Tibial artery (tissue), 4 donors: Measurements from ENCODE around the gene HID1.
A peak's percentile ranks its signal among the peaks of the same experiment; 100 is the strongest.

Experiments used
- DNase-seq, 2 donors: peaks; one replicate each; pipeline ENCODE4 v3.0.0-alpha.2; 2019
- H3K27ac ChIP-seq, 2 donors: fragments of 200-600 bp; sonication (generic) in 1 of 2; 1 replicate in 1 of 2; 2 replicates in 1 of 2; pipeline ENCODE4 v1.5.1; 2018 to 2019; ENCODE audit warnings: mild to moderate bottlenecking in 1 of 2
- H3K27me3 ChIP-seq, 2 donors: fragments of 200-600 bp; sonication (generic) in 1 of 2; one replicate each; pipeline versions ENCODE4 v1.5.1 to v1.6.0; 2016 to 2019
- H3K36me3 ChIP-seq, 3 donors: fragments of 200-600 bp; sonication (generic) in 2 of 3; one replicate each; pipeline ENCODE4 v1.5.1; 2016 to 2019; ENCODE audit warnings: mild to moderate bottlenecking in 2 of 3
- H3K4me1 ChIP-seq, 4 donors: fragments of 200-600 bp; sonication (generic) in 2 of 4; 1 replicate in 3 of 4; 2 replicates in 1 of 4; pipeline ENCODE4 v1.5.1; 2016 to 2019
- H3K4me3 ChIP-seq, 2 donors: fragments of 200-600 bp; sonication (generic) in 1 of 2; 1 replicate in 1 of 2; 2 replicates in 1 of 2; pipeline ENCODE4 v1.5.1; 2018 to 2019; ENCODE audit warnings: mild to moderate bottlenecking in 2 of 2
- H3K9me3 ChIP-seq, 3 donors: fragments of 200-600 bp; sonication (generic) in 1 of 3; one replicate each; pipeline ENCODE4 v1.5.1; 2016 to 2019
- CTCF ChIP-seq, 2 experiments: fragments of 200-600 bp in 1 of 2; fragments of 450-650 bp in 1 of 2; IDR thresholded peaks; one replicate each; pipeline ENCODE4 v1.5.1; 2017 to 2019; ENCODE audit warnings: antibody characterized with exemption in 2 of 2, mild to moderate bottlenecking in 1 of 2, moderate library complexity in 1 of 2
- intact Hi-C: fragments of 100-400 bp; cut with DNase I; formaldehyde crosslinking; loops from one replicate; pipeline ENCODE4 v1.15.0; 2023; ENCODE audit warnings: low total_unique reads

Gene HID1

GRCh38 chr17:74964246-74964761 is 8.3 kb downstream of the HID1 start:
- no peak overlapping the region for H3K4me3 ChIP-seq
- H3K9me3 ChIP-seq, result no peaks in the 10 kb centered on the region
- H3K36me3 ChIP-seq, result no peaks in the 10 kb centered on the region
- H3K4me1 ChIP-seq, result peaks cover 0 to 15% (median 0%) of the 10 kb centered on the region in 4 donors
- H3K27me3 ChIP-seq, result peaks cover 0 to 26% of the 10 kb centered on the region in 2 donors
- intact Hi-C loops, result loop anchor here (5.0 to 10.0 kb wide), 2 partner anchors 48 to 240 kb away; partner anchors contain the start of genes MRPL58 and NUP85
- no peak for TF ChIP-seq CTCF (IDR thresholded peaks at IDR 0.05)
- no peak overlapping the region for H3K27ac ChIP-seq
- DNase-seq, result no peak

- no peak for TF ChIP-seq CTCF (IDR thresholded peaks at IDR 0.05)
- no peak for DNase-seq
- H3K36me3 ChIP-seq, result no peaks in the 10 kb centered on the region
- peaks cover 0 to 13% (median 0%) of the 10 kb centered on the region in 4 donors for H3K4me1 ChIP-seq
- no peaks in the 10 kb centered on the region for H3K9me3 ChIP-seq
- intact Hi-C loops, result loop anchor here (5.0 to 10.0 kb wide), 2 partner anchors 49 to 241 kb away; partner anchors contain the start of genes MRPL58 and NUP85
- H3K27ac ChIP-seq, result no peak overlapping the region
- no peak overlapping the region for H3K4me3 ChIP-seq
- H3K27me3 ChIP-seq, result peaks cover 0 to 21% of the 10 kb centered on the region in 2 donors
These were observed 8.9 kb downstream of the HID1 start for GRCh38 chr17:74963656-74964055.

GRCh38 chr17:74962622-74963394 is 9.8 kb downstream of the HID1 start:
- no peaks in the 10 kb centered on the region for H3K36me3 ChIP-seq
- peaks cover 0 to 28% of the 10 kb centered on the region in 2 donors for H3K27me3 ChIP-seq
- H3K27ac ChIP-seq, result no peak overlapping the region
- H3K4me1 ChIP-seq, result peaks cover 0 to 7% (median 0%) of the 10 kb centered on the region in 4 donors
- no peak overlapping the region for H3K4me3 ChIP-seq
- intact Hi-C loops, result loop anchor here (5.0 to 10.0 kb wide), 2 partner anchors 49 to 242 kb away; partner anchors contain the start of genes MRPL58 and NUP85
- H3K9me3 ChIP-seq, result no peaks in the 10 kb centered on the region
- no peak for DNase-seq
- TF ChIP-seq CTCF (IDR thresholded peaks at IDR 0.05), result no peak

- Histone ChIP-seq H3K36me3 (no peaks in the 10 kb centered on the region), H3K4me3 (no peak overlapping the region), H3K27ac (no peak overlapping the region), H3K9me3 (no peaks in the 10 kb centered on the region), H3K27me3 (peaks cover 0 to 28% of the 10 kb centered on the region in 2 donors), H3K4me1 (peaks cover 0 to 7% (median 0%) of the 10 kb centered on the region in 4 donors)
- peak; percentile 84 to 91 for DNase-seq
- intact Hi-C loops, result loop anchor here (5.0 to 10.0 kb wide), 2 partner anchors 50 to 243 kb away; partner anchors contain the start of genes MRPL58 and NUP85
- peak; percentile 75 to 86 for TF ChIP-seq CTCF (IDR thresholded peaks at IDR 0.05)
These were observed 10.8 kb downstream of the HID1 start for GRCh38 chr17:74961657-74962350.

GRCh38 chr17:74960570-74961342 is 11.8 kb downstream of the HID1 start:
- Histone ChIP-seq H3K36me3 (no peaks in the 10 kb centered on the region), H3K9me3 (no peaks in the 10 kb centered on the region), H3K27me3 (peaks cover 0 to 28% of the 10 kb centered on the region in 2 donors), H3K27ac (no peak overlapping the region), H3K4me1 (peaks cover 0 to 7% (median 0%) of the 10 kb centered on the region in 4 donors), H3K4me3 (no peak overlapping the region)
- no peak for DNase-seq
- no peak for TF ChIP-seq CTCF (IDR thresholded peaks at IDR 0.05)
- intact Hi-C loops, result loop anchor here (5.0 to 10.0 kb wide), 2 partner anchors 52 to 244 kb away; partner anchors contain the start of genes MRPL58 and NUP85
